B cell (primary cell): Measurements from ENCODE around the gene ENC1. TPM values are rescaled to one million over a fixed set of nuclear protein-coding genes. Genes with fewer than 3 reads are reported as not detected.

ENCODE experiments used
- ATAC-seq: fragments of 200-7000 bp; cut with Tn5 transposase; one replicate; pipeline ENCODE4 v1.10.0; 2021; ENCODE audit warnings: low read depth, mild to moderate bottlenecking, moderate number of reproducible peaks, moderate library complexity
- CTCF ChIA-PET: fragments of 350-600 bp; sonication (Branson Sonifier 250); formaldehyde crosslinking; loops from one replicate; lab custom pipeline; 2021; ENCODE audit warnings: antibody characterized with exemption, inconsistent platforms; lab: Charles Lee
- POLR2A ChIA-PET: fragments of 350-600 bp; sonication (Branson Sonifier 250); formaldehyde crosslinking; loops from one replicate; lab custom pipeline; 2021; ENCODE audit warnings: antibody characterized with exemption; lab: Charles Lee
- DNase-seq: peaks from one replicate; pipeline ENCODE4 v3.0.0; 2013
- H2AFZ ChIP-seq: 2 replicates; pipeline ENCODE4 v1.6.1; 2012; ENCODE audit warnings: mild to moderate bottlenecking, low read depth, low read length; ENCODE audit not compliant: insufficient read depth, poor library complexity, severe bottlenecking
- H3K27ac ChIP-seq, 2 donors: 1 replicate in 1 of 2; 2 replicates in 1 of 2; pipeline ENCODE4 v1.5.1; 2012 to 2013; ENCODE audit warnings: low read length in 2 of 2, mild to moderate bottlenecking in 2 of 2, moderate library complexity in 1 of 2
- H3K27me3 ChIP-seq, 4 experiments: fragments of 200-600 bp in 1 of 4; sonication (generic) in 1 of 4; replicated peaks in 1 of 4; 1 replicate in 2 of 4; 2 replicates in 2 of 4; pipeline versions ENCODE4 v1.6.1 to v1.7.0; 2013 to 2016; ENCODE audit warnings: low read length in 3 of 4, mild to moderate bottlenecking in 2 of 4, mixed read lengths in 1 of 4, moderate library complexity in 1 of 4; ENCODE audit not compliant: insufficient read depth in 4 of 4, control insufficient read depth in 3 of 4; ENCODE audit errors: control extremely low read depth in 1 of 4
- H3K36me3 ChIP-seq, 2 experiments: replicated peaks in 1 of 2; 1 replicate in 1 of 2; 2 replicates in 1 of 2; pipeline versions ENCODE4 v1.6.1 to v1.7.1; 2013; ENCODE audit warnings: low read length in 1 of 2; ENCODE audit not compliant: insufficient read depth in 2 of 2, control insufficient read depth in 1 of 2; ENCODE audit errors: control extremely low read depth in 1 of 2, extremely low read depth in 1 of 2
- H3K4me1 ChIP-seq, 2 donors: fragments of 200-600 bp in 1 of 2; sonication (generic) in 1 of 2; 1 replicate in 1 of 2; 2 replicates in 1 of 2; pipeline versions ENCODE4 v1.5.1 to v1.6.1; 2013 to 2017; ENCODE audit warnings: low read length in 2 of 2; ENCODE audit not compliant: control insufficient read depth in 2 of 2, insufficient read depth in 2 of 2
- H3K4me2 ChIP-seq: replicated peaks from 2 replicates; pipeline ENCODE3; 2012; ENCODE audit warnings: mild to moderate bottlenecking, low read depth, low read length; ENCODE audit not compliant: poor library complexity, severe bottlenecking
- H3K4me3 ChIP-seq, 5 experiments: fragments of 200-600 bp in 1 of 5; sonication (generic) in 1 of 5; 1 replicate in 3 of 5; 2 replicates in 2 of 5; pipeline versions ENCODE4 v1.5.1 to v1.7.0; 2011 to 2016; ENCODE audit warnings: low read length in 4 of 5, mild to moderate bottlenecking in 4 of 5, low read depth in 2 of 5, control low read depth in 1 of 5, moderate library complexity in 1 of 5; ENCODE audit not compliant: insufficient read depth in 1 of 5; ENCODE audit errors: control extremely low read depth in 1 of 5, extremely low read depth in 1 of 5
- H3K79me2 ChIP-seq: fragments of 200-600 bp; sonication (generic); one replicate; pipeline ENCODE4 v1.6.0; 2016; ENCODE audit warnings: low read length; ENCODE audit not compliant: control insufficient read depth, insufficient read depth
- H3K9ac ChIP-seq: fragments of 200-600 bp; sonication (generic); 2 replicates; pipeline ENCODE4 v1.6.1; 2017; ENCODE audit warnings: mild to moderate bottlenecking, low read length, moderate library complexity
- H3K9me3 ChIP-seq, 3 donors: one replicate each; pipeline versions ENCODE4 v1.6.1 to v1.7.1; 2013; ENCODE audit warnings: low read length in 2 of 3; ENCODE audit not compliant: control insufficient read depth in 2 of 3, insufficient read depth in 1 of 3; ENCODE audit errors: control extremely low read depth in 1 of 3
- H4K20me1 ChIP-seq: 2 replicates; pipeline ENCODE4 v1.6.0; 2012; ENCODE audit warnings: mild to moderate bottlenecking, low read length; ENCODE audit not compliant: insufficient read depth, control insufficient read depth, poor library complexity, severe bottlenecking
- H3K27ac Mint-ChIP-seq: one replicate; pipeline ENCODE4 v1.8.0; 2021; ENCODE audit warnings: mixed read lengths
- H3K27me3 Mint-ChIP-seq: one replicate; pipeline ENCODE4 v1.8.0; 2021; ENCODE audit warnings: mixed read lengths
- H3K4me1 Mint-ChIP-seq: one replicate; pipeline ENCODE4 v1.8.0; 2021; ENCODE audit warnings: mixed read lengths
- H3K4me3 Mint-ChIP-seq: one replicate; pipeline ENCODE4 v1.8.0; 2021; ENCODE audit warnings: mixed read lengths
- H3K9me3 Mint-ChIP-seq: one replicate; pipeline ENCODE4 v1.8.0; 2022; ENCODE audit warnings: mixed read lengths; ENCODE audit not compliant: insufficient read depth
- EZH2 ChIP-seq: IDR thresholded peaks from 2 replicates; pipeline ENCODE4 v1.6.1; 2012; ENCODE audit warnings: borderline replicate concordance, low read depth, mild to moderate bottlenecking, moderate library complexity, low read length; ENCODE audit not compliant: insufficient read depth, poor library complexity, severe bottlenecking
- WGBS: methylation state at CpG from one replicate; pipeline ENCODE4 v1.1.5; 2013; ENCODE audit warnings: missing lambda C conversion rate; ENCODE audit not compliant: insufficient coverage; 5-methylcytosine and 5-hydroxymethylcytosine counted together
- intact Hi-C: fragments of 100-400 bp; cut with micrococcal nuclease; formaldehyde crosslinking; loops from one replicate; pipeline ENCODE4 v1.10.0; 2022
- polyA plus RNA-seq: library from polyadenylated mRNA; depleted of rRNA; stranded (reverse); fragments of >200 nt; gene quantifications from 2 replicates; pipeline ENCODE4 v1.2.3, GENCODE V29; 2012
- total RNA-seq, 2 donors: library from RNA; stranded (reverse); fragments of 120-200 nt in 1 of 2; gene quantifications; 1 replicate in 1 of 2; 2 replicates in 1 of 2; pipeline versions ENCODE4 v1.2.3 to v1.2.4, GENCODE V29; 2013 to 2022
- TF ChIP-seq, protein P1 (sequence below): fragments of 200-600 bp; IDR thresholded peaks from one replicate; pipeline ENCODE4 v1.8.0; 2022; ENCODE audit warnings: antibody characterized with exemption, mild to moderate bottlenecking

The ENC1 gene
- total and polyA plus RNA-seq, 2 donors (not counting 1 experiment from before 2014, with no cell fraction given) = 7.2 to 14.6 TPM

DNA sequence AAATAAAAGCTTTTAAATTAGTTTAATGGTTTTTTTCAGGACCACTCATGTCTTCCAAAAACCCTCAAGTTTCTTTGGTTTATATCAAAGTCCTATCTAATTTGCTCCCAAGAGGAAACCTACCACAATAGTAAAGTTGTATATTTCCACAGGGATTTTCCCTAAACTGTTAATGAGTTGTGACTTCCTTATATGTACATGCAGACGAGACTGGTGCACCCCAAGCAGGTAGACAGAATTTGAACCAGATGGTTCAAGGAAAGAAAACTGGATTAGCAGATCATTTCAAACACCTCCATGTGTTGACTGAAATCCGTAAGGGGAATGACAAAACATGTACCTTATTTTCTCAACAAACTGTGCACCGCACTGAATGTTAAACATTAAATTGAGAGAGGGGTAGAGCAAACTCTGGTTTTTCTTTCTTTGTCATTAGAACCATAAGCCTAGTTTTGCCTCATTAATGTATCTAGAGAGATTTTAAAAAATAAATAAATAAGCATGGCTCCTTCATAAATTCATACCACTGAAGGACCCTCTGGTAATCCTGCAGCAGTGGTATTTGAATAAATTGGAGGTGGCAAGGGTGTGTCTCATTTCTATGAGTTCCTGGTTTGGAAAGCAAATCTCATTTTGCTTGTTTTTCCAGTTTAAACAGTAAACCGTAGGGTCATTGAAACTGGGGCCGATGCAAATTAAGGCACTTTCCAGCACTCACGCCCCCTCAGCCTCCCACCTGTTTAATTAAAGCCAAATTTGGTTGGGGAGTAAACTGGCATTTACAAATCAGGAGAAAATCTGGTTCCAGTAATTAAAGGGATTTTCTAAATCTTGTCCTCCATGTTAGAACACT, 51.1 kb downstream of the ENC1 start:
- TF ChIP-seq, protein P1, sequence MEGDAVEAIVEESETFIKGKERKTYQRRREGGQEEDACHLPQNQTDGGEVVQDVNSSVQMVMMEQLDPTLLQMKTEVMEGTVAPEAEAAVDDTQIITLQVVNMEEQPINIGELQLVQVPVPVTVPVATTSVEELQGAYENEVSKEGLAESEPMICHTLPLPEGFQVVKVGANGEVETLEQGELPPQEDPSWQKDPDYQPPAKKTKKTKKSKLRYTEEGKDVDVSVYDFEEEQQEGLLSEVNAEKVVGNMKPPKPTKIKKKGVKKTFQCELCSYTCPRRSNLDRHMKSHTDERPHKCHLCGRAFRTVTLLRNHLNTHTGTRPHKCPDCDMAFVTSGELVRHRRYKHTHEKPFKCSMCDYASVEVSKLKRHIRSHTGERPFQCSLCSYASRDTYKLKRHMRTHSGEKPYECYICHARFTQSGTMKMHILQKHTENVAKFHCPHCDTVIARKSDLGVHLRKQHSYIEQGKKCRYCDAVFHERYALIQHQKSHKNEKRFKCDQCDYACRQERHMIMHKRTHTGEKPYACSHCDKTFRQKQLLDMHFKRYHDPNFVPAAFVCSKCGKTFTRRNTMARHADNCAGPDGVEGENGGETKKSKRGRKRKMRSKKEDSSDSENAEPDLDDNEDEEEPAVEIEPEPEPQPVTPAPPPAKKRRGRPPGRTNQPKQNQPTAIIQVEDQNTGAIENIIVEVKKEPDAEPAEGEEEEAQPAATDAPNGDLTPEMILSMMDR = no peak
- no peak for TF ChIP-seq EZH2
- no peaks in the 10 kb centered on the region for H3K79me2 ChIP-seq
- Mint-ChIP-seq H3K27me3 (peaks cover 28% of the 10 kb centered on the region), H3K4me1 (peaks cover 3% of the 10 kb centered on the region), H3K27ac (no peak overlapping the region), H3K4me3 (no peak overlapping the region), H3K9me3 (no peaks in the 10 kb centered on the region)
- no CpG with 5 or more reads among the region's 6 CpGs for WGBS
- no peaks in the 10 kb centered on the region for H3K27me3 ChIP-seq
- no peaks in the 10 kb centered on the region for H3K9me3 ChIP-seq
- CTCF ChIA-PET = no interaction called here
- POLR2A ChIA-PET = no interaction called here
- no peak overlapping the region for H2AFZ ChIP-seq
- no peak overlapping the region for H3K27ac ChIP-seq
- no peaks in the 10 kb centered on the region for H4K20me1 ChIP-seq
- DNase-seq = no peak
- H3K4me3 ChIP-seq = no peak overlapping the region
- no peak overlapping the region for H3K4me2 ChIP-seq
- H3K9ac ChIP-seq = no peak overlapping the region
- no peaks in the 10 kb centered on the region for H3K36me3 ChIP-seq
- intact Hi-C loops = no loop called here
- peaks cover 3 to 5% of the 10 kb centered on the region in 2 donors for H3K4me1 ChIP-seq
- ATAC-seq = no peak

DNA sequence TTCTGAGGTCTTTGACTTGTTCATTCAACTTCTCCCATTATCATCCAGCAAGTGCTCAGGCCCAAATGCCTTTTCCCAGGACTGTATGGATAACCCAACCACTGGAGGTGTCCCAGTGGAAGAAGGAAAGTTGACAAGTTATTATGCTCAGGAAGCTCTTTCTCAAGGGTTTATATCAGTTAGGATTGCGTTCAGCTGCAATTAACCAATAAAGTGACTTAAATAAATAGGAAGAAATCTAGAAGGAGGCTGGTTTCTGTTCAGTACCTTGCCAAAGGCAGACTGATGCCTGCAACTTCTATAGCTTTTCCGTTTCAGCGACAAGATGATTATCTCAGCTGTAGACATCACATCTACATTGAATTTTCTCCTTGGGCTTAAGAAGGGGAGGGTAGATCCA, 52.1 kb downstream of the ENC1 start:
- peaks cover 3% of the 10 kb centered on the region for H3K4me1 Mint-ChIP-seq
- H3K27ac ChIP-seq = no peak overlapping the region
- no peak for DNase-seq
- WGBS = no CpG with 5 or more reads among the region's 3 CpGs
- TF ChIP-seq, protein P1 = no peak
- no peak for TF ChIP-seq EZH2
- H3K4me2 ChIP-seq = no peak overlapping the region
- H3K9me3 ChIP-seq = no peaks in the 10 kb centered on the region
- no peaks in the 10 kb centered on the region for H3K36me3 ChIP-seq
- peaks cover 3 to 5% of the 10 kb centered on the region in 2 donors for H3K4me1 ChIP-seq
- peaks cover 31% of the 10 kb centered on the region for H3K27me3 Mint-ChIP-seq
- H4K20me1 ChIP-seq = no peaks in the 10 kb centered on the region
- H3K79me2 ChIP-seq = no peaks in the 10 kb centered on the region
- ChIA-PET POLR2A (no interaction called here), CTCF (no interaction called here)
- intact Hi-C loops = no loop called here
- H2AFZ ChIP-seq = no peak overlapping the region
- H3K27ac Mint-ChIP-seq = no peak overlapping the region
- H3K4me3 Mint-ChIP-seq = no peak overlapping the region
- H3K4me3 ChIP-seq = no peak overlapping the region
- H3K27me3 ChIP-seq = no peaks in the 10 kb centered on the region
- no peak for ATAC-seq
- no peak overlapping the region for H3K9ac ChIP-seq
- H3K9me3 Mint-ChIP-seq = no peaks in the 10 kb centered on the region
